Measurements from ENCODE around the gene ATG9B. TPM values are rescaled to one million over a fixed set of nuclear protein-coding genes. Genes with fewer than 3 reads are reported as not detected.

ATG9B gene
- total and polyA plus RNA-seq, 2 donors (not counting 1 experiment from before 2014, with no cell fraction given), result 5.1 to 7.2 TPM

GRCh38 chr7:150974468-150975391 is 49.6 kb downstream of the ATG9B start:
- 1% methylated on average over 86 of the region's 89 CpGs for WGBS (ENCODE audit: insufficient coverage)
- Histone ChIP-seq H3K36me3 (replicated peaks in 1 of 2; ENCODE audit: control extremely low read depth in 1 of 2, control insufficient read depth in 1 of 2, extremely low read depth in 1 of 2, insufficient read depth in 2 of 2, low read length in 1 of 2) (no peaks in the 10 kb centered on the region), H3K79me2 (ENCODE audit: control insufficient read depth, insufficient read depth, low read length) (no peaks in the 10 kb centered on the region), H3K4me3 (ENCODE audit: control extremely low read depth in 1 of 5, extremely low read depth in 1 of 5, insufficient read depth in 1 of 5, low read depth in 2 of 5, low read length in 4 of 5) (peak overlapping the region; percentile 21 to 74 (median 60)), H4K20me1 (ENCODE audit: control insufficient read depth, insufficient read depth, low read length, poor library complexity, severe bottlenecking) (no peaks in the 10 kb centered on the region), H3K27me3 (replicated peaks in 1 of 4; ENCODE audit: control extremely low read depth in 1 of 4, control insufficient read depth in 3 of 4, insufficient read depth in 4 of 4, low read length in 3 of 4) (peaks cover 0 to 41% (median 28%) of the 10 kb centered on the region in 4 experiments), H3K4me2 (replicated peaks; ENCODE audit: low read depth, low read length, poor library complexity, severe bottlenecking) (peak overlapping the region; percentile 92), H3K9ac (ENCODE audit: low read length) (peak overlapping the region; percentile 66), H2AFZ (ENCODE audit: insufficient read depth, low read depth, low read length, poor library complexity, severe bottlenecking) (peak overlapping the region; percentile 83), H3K9me3 (ENCODE audit: control extremely low read depth in 1 of 3, control insufficient read depth in 2 of 3, insufficient read depth in 1 of 3, low read length in 2 of 3) (peaks cover 0 to 29% (median 0%) of the 10 kb centered on the region in 3 donors), H3K27ac (ENCODE audit: low read length in 2 of 2) (peak overlapping the region in 1 of 2 donors; percentile 64), H3K4me1 (ENCODE audit: control insufficient read depth in 2 of 2, insufficient read depth in 2 of 2, low read length in 2 of 2) (peaks cover 37 to 42% of the 10 kb centered on the region in 2 donors)
- ChIA-PET CTCF (interaction anchor here (0.7 to 1.9 kb wide), 8 partner anchors 9 to 136 kb away, joined by 3 to 6 read pairs (median 4); partner anchors contain the start of gene ABCB8), POLR2A (no interaction called here)
- Mint-ChIP-seq H3K4me1 (peaks cover 43% of the 10 kb centered on the region), H3K9me3 (ENCODE audit: insufficient read depth) (no peaks in the 10 kb centered on the region), H3K27ac (peak overlapping the region; percentile 87), H3K4me3 (peak overlapping the region; percentile 94), H3K27me3 (peaks cover 19% of the 10 kb centered on the region)
- ATAC-seq (ENCODE audit: low read depth), result peak; percentile 71
- TF ChIP-seq, protein P1, sequence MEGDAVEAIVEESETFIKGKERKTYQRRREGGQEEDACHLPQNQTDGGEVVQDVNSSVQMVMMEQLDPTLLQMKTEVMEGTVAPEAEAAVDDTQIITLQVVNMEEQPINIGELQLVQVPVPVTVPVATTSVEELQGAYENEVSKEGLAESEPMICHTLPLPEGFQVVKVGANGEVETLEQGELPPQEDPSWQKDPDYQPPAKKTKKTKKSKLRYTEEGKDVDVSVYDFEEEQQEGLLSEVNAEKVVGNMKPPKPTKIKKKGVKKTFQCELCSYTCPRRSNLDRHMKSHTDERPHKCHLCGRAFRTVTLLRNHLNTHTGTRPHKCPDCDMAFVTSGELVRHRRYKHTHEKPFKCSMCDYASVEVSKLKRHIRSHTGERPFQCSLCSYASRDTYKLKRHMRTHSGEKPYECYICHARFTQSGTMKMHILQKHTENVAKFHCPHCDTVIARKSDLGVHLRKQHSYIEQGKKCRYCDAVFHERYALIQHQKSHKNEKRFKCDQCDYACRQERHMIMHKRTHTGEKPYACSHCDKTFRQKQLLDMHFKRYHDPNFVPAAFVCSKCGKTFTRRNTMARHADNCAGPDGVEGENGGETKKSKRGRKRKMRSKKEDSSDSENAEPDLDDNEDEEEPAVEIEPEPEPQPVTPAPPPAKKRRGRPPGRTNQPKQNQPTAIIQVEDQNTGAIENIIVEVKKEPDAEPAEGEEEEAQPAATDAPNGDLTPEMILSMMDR (IDR thresholded peaks at IDR 0.05), result peak; percentile 33
- TF ChIP-seq EZH2 (IDR thresholded peaks at IDR 0.05; ENCODE audit: borderline replicate concordance, insufficient read depth, low read depth, low read length, poor library complexity, severe bottlenecking), result no peak
- intact Hi-C loops (cut with micrococcal nuclease), result loop anchor here (1.0 to 5.0 kb wide), 3 partner anchors 10 to 108 kb away; partner anchors contain the start of genes FASTK and TMUB1
- peak; percentile 81 for DNase-seq
